HG03060 (cell line): Measurements from ENCODE around the gene CD28.

Source experiments
- ATAC-seq: cut with Tn5 transposase; IDR thresholded peaks from one replicate; pipeline ENCODE4 v1.9.1; 2021; ENCODE audit warnings: low read depth, moderate number of reproducible peaks; ENCODE audit not compliant: unreplicated experiment

CD28 gene

DNA sequence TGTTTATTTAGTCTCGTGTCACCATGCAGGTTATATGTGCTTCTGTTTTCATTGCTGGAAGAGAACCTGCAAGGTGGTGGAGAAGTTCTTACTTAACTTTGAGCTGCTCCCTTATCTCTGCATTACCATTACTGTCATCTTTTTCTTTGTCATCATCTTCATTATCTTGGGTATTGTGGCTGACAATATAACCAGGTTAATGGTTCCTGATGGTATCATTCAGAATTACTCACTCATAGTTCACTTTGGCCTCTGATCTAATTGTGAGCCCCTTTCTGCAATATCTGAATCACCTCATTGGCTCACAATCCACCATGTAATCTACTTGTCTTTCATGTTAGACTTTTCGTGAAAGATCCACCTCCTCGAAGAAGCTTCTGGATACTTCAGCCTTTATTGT lies 5.0 kb downstream of the CD28 start:
- ATAC-seq: no peak

DNA sequence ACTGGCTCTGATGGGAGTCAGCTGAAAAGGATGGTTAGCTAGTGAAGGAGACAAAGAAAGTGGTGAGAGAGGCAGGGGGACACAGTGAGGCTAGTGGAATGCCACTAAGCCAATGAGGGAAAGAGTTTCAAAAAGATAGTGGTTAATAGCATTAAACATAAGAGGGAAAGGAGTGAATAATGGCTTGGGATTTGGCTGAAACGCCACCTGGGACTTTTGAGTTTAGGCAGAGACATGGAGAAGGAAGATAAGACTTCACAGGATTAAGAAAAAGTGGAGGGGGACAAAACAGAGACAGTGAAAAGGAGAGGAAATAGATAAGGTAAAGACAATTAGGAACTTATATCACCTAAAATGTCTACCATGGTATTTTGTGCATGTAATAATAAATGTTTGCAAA lies 6.9 kb downstream of the CD28 start:
- no peak for ATAC-seq

DNA sequence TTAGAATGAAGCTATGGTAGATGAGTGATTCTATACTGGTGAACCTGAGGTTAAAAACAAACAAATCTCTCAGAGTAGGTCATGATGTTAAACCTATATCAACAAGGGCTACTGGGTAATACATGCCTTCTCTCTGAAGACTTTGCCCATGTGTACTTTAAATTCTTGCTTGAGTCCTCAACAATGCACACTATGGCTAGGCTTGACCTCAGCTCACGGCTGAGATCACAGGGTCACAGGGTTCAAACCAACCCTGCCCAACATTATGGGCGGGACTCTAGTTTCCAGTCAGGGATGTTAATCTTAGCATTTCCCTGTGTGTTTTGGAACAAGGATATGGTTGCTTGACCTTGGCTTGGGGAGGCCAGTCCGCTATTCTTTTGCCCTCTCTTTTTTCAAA lies 7.7 kb downstream of the CD28 start:
- ATAC-seq: no peak

DNA sequence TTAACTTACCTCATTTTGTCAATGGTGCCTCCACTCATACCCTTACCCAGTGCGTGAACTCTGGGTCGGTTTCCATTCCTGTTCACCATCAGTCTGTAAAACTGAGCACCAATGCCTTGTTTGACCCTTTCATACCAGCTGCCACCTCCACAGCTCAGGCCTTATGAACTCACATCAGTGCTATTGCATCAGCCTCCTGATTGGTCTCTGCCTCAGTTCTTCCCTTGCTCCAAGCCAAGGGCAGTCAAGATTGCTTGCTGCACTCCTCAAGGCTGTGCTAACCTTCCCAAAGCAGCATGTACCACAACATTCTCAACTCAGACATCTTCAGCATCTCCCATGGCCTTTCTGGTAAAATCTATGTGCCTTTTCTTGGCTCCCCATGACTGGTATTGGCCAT lies 9.3 kb downstream of the CD28 start:
- no peak for ATAC-seq

DNA sequence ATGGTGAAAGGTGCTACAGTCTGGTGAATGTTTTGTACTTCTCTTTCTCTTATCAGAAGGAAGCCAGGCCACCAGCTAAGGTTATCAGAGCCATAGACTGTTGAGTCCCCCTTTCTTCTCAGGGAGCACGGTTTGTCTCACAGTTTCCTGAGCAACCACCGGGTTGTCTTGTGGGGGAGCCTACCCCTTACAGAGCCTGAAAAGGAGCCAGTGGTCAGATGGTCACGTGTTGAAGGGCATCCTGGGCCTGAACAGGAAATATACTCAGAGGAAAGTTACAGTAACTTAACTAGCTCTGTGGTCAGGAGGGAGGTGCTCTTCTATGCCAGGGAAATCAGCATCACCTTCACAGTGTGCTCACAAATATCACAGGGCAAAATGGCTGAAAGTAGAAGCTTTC lies 11.6 kb downstream of the CD28 start:
- no peak for ATAC-seq

DNA sequence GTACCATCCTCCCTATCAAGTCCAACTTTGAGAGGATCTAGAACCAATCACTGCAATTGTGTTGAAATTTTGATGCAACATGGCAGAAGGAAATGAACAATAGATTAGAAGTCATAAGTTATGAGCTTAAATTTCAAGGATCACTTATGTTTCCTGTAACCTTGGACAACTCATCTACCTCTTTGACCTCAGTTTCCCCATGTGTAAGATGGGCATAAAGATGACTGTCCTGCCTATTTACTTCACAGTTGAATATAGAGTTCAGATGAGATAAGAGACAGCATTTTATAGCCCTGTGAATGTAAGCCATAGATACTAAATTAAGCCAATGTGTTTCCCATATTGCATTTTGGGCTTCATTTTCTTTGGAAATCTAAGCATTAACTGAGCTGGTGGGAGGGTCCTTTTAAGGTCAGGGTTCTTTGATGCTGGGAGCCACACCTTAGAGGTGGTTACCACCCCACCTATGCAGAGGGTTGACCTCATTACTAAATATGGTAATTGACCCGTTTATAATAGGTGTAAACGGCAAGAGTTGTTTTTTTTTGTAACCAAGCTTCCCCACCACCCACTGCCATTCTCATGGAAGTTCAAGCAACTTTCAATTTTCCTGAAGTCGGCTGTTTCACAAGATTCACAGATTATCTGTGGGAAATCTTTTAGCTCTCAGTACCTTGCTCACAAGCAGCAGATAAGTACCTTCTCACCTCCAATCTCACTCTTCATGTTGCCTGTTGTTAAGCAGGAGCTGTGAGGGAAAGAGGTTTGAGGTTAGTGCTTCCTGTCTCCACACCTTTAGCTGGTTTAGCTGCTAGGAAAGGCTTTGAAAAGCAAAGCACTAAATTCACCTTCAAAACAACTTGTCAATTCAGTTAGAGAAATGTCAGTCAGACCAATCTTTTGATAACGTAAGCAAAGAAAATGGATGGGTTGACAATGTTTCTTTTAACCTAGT lies 13.3 kb downstream of the CD28 start:
- ATAC-seq: no peak

DNA sequence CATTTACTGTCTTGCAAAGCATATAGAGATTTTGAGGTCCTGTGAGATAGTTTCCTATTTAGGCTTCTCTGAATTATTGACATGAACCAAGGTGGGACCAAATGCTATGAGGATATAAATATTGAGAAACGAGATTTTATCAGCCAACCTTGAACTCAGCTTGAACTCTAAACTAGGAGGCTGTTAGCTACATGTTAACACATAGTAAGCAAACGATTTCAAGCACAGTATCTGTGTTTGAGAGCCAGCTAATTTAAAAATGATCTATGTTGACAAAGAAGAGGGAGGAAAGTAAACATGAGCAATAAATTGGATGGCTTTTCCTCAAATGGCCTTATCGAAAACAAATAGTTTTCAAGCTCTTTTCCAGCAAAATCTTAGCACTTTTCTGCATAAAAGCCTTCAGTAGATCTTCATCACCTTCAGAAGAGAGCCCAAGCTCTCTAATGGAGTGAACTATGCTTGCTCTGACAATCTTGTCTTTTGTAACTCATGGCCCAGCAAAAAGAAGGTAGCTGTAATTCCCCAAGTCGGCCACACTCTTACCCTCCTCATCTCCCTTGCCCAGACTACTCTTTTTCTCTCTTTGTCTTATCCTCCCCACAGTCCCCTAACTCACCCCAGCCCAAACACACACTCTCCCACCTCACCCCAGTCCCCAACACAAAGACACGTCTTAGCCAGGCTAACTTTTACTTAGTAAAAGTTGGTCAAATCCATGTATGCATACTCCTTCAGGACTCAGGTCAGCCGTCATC lies 14.7 kb downstream of the CD28 start:
- no peak for ATAC-seq

DNA sequence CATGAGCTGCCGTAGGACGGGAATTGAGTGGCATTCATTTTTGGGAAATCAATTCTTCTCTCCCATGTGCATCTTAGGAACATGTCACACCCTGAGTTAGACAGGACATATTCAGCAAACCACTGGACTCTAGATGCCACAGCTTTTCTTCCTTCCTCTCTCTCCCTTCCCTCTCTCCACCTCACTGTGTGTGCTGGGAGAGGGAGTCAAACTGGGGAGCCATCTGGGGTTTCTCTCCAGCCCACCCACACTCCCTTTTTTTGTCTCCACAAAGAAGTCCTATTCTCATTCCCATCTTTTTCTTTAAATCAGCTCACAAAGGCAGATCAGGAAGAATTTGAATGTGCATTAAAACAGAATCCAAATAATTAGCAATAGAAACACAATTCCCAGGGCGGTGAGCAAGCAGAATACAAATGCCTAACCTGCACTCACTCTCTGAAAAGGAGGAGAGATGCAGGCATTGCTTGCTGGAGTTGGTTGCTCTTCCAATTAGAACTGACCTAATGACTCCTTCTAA lies 15.4 kb downstream of the CD28 start:
- no peak for ATAC-seq

DNA sequence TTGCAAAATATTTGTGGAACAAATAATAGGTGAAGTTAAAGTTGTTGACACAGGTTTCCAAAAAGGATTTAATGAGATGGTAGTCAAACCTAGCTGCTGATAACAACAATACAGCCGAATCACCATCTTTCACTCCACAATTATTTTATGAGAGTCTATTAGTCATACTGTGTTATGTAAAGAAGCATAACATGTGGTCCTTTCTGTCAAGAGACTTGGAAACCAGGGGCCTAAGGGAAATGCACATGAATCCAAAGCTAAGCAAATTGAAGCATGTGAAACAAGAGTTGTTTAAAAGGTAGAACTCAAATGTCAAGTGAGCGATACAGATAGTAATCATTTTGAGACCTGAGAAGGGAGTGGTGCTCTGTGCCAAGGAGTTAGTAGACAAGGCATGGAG lies 16.0 kb downstream of the CD28 start:
- no peak for ATAC-seq

DNA sequence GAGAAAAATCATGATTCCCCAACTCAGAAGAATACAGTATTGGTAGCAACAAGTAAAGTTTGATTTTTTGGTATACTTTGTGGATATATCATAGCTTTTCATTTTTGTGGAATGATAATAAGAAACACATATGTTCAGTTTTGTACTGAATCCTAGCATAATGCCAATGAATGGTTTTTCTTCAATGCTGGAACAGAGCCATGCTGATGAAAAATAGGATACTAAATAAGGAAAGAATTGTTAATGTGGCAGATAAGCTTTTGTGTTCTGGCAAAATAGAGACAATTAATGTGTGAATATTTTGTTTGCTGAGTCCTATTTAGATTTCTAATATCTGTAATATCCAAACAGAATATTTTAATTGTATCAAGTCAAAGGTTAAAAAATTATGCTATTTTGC lies 21.9 kb downstream of the CD28 start:
- no peak for ATAC-seq

DNA sequence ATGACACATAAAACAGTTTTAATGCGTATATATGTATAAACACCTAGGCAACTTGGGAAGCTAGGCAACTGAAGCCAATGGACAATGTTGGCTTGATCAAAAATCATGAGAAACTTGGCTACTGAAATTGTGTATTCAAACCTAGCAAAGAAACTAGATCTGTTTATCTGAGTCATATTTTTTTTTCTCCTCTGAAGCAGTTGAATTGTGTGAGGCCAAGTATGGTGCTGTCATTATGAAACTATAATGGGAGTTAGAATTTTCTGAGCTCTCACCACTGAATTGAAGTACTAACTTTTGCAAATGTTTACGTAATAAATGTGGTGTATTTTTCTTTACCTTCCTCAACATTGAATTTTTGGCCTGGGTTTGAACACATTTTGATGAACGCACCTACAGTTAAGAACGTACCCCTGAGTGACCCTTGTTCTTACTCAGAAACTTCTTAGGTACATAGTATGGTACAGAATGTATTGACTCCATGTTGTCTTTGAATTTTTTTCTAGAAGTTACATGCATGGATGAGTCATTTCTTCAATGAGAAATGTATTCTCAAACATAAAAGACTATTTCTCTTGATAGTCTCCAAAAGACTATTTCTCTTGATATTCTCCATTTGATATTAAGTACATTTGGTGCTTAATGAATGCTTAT lies 23.8 kb downstream of the CD28 start:
- no peak for ATAC-seq

DNA sequence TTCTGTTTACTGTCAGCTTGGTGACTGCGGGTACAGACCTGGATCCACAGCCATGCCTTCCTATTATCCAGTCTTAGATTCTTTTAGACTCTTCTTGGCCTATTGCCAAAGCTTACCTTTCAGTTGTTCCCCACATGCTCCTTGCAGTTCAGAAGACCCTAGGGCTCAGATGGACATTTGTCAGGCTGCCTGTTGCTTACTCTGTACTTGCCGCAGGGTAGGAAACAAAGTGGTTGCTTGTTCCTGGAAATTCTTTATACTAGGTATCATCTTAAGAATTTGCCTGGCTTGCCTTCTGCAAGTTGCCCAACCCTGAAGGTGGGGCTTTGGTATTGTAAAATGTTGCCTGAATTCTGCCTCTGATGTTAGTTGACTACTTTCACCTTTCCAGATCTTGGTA lies 24.4 kb downstream of the CD28 start:
- no peak for ATAC-seq

DNA sequence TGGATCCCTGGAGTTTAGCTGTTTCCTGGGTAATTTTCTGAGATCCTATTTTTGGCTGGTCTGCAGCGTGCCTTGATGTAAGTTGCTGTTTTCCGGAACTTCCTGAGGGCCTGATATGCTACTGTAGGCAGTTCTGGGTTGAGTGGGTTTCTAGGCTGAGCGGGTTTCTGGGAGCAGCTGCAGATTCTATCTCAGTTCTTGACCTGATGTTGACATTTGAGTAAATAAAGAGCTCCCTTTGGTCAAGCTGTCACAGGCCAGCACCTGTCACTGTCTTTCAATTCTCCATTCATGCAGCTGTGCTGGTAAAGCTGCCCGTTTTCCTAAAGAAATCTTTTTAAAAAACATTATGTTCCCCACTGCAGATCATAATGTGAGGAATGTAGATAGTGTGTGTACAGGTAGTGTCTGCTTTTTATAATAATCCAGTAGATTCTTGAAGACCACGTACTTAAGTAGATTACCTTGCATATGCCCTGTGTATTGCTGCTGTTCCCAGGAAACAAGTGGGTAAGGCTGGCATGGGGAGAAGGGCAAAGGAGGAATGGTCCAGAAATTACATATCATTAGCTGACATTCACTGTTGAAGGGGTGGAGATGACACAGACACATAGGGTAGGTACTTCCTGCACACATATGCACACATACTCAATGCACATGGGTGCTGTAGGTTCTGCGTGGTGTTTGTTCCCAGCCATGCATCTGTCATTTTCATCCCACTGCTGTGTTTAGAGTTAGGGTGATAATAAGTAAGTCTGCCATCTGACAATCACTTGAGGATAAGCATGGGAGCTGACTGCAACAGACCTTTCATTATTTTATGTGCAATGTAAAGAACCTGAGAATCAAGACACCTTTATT lies 25.9 kb downstream of the CD28 start:
- no peak for ATAC-seq

DNA sequence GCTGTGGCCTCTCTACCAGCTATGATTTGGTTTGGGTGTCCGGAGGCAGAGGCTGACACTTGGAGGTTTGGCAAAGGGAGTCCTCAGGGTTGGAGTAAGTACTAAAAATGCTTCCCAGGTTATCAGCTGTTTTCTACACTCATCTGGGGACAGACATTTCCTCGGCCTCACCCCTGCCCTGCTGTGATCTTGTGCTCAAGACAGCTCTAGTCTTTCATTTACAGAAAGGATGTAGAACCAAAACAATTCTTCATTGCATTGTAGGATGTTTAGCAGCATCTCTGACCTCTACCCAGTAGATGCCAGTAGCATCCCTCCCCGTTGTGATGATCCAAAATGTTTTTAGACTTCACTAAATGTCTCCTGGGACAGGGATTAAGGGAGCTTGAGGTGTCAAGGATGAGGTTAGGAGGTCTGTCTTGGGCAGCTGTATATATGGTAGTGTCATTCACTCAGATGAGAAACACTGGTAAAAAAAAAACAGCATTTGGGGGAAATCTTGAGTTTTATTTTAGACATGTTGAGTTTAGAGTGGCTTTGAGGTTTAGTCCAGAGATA lies 26.6 kb downstream of the CD28 start:
- ATAC-seq: no peak

DNA sequence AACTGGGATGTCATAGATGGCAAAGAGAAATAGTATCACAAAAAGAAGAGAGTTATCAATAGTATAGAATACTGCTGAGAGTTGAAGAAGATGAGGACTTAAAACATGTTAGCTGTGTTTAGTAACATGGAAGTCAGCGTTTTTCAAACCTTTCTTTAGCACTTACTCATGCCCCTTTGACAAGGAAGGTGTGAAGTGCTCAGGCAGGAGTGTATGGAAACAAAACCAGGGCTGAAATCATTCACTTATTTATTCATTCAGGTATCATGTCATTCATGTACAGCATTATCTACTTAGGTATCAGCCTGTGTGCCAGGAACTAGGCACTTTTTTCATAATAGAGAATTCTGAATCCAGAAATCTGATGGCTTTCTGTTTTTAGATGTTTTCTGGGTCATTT lies 27.2 kb downstream of the CD28 start:
- ATAC-seq: no peak

DNA sequence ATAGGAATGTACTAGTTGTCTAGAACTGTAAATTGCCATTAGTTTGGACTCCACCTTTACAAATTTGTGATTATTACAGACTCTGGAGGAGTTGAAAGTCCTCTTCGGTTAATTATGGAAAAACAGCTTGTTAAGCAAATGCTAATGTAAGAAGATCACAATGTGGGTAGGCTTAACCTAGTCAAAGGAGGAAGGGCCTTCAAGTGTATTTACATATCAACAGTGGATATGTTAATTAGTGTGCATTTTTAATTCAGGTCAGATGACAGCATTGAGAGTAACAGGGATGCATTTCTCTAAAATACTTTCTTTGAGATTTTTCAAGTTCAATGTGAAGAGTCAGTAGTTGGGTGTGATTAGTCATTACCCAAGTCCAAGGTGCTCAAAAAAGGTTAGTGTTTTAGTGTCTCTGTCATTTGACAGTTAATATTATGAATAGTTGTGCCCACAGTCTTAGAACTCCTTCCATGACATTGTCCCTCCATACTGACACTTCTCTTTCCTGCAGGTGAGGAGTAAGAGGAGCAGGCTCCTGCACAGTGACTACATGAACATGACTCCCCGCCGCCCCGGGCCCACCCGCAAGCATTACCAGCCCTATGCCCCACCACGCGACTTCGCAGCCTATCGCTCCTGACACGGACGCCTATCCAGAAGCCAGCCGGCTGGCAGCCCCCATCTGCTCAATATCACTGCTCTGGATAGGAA lies 28.0 kb downstream of the CD28 start:
- no peak for ATAC-seq

DNA sequence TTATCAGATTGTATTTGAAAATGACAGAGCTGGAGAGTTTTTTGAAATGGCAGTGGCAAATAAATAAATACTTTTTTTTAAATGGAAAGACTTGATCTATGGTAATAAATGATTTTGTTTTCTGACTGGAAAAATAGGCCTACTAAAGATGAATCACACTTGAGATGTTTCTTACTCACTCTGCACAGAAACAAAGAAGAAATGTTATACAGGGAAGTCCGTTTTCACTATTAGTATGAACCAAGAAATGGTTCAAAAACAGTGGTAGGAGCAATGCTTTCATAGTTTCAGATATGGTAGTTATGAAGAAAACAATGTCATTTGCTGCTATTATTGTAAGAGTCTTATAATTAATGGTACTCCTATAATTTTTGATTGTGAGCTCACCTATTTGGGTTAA lies 30.9 kb downstream of the CD28 start:
- ATAC-seq: no peak

DNA sequence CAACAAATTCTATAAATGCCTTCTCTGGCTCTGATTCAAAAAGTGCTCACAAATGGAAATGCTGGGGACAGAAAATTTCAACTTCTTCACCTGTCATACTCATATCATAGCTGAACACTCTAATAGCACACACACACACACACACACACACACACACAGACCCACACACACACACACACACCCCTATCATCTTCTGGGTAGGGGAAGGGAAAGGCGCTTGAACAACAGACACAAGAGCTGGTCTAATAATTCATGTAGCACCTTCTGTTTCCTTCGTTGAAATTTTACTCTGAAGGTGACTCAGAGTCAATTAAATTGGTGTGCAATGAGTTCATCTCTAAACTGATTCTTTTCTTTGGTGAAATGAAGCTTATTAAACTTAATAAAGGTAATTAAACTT lies 32.9 kb downstream of the CD28 start:
- no peak for ATAC-seq

DNA sequence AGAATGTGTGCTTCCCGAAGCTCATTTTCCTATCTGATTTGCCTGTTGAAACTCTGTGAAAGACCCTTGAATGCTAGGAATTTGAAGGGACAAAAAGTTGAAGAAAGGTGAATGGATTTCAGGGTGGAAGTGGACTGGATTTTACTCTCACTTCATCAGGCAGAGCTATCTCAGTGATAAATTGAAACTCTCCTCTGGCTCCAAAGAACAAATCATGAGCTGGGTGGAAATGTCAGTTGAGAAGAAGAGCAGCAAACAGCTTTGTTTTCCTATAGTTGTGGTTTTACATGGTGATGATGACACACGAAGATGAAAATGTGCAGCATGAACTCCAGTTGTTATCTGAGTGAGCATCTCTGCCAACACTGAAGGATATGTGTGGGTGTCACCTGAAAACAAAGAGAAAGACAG lies 34.4 kb downstream of the CD28 start:
- no peak for ATAC-seq
